LNCaP clone FGC (cell line): Measurements from ENCODE around the gene IGDCC3.

Source experiments
- DNase-seq: peaks from one replicate; pipeline ENCODE4 v3.0.0-alpha.2; 2011; ENCODE audit warnings: low read depth
- H3K4me3 ChIP-seq: 2 replicates; pipeline ENCODE4 v1.5.1; 2011; ENCODE audit warnings: mild to moderate bottlenecking, low read depth, low read length, control low read depth
- CTCF ChIP-seq: IDR thresholded peaks from 2 replicates; pipeline ENCODE4 v1.5.1; 2012; ENCODE audit warnings: mild to moderate bottlenecking; ENCODE audit not compliant: control insufficient read depth, insufficient read depth; ENCODE audit errors: extremely low read depth

The IGDCC3 gene

GRCh38 chr15:65303687-65304380 lies 74.0 kb downstream of the IGDCC3 start:
- no peak for DNase-seq

GRCh38 chr15:65302061-65302460 lies 75.7 kb downstream of the IGDCC3 start:
- DNase-seq = no peak
- TF ChIP-seq CTCF = no peak
- H3K4me3 ChIP-seq = no peak overlapping the region

More at GRCh38 chr15:65303687-65304380, 74.0 kb downstream of the IGDCC3 start:
- H3K4me3 ChIP-seq = peak overlapping the region; percentile 54
- no peak for TF ChIP-seq CTCF

GRCh38 chr15:65300924-65301441 lies 76.8 kb downstream of the IGDCC3 start:
- no peak overlapping the region for H3K4me3 ChIP-seq
- DNase-seq = no peak
- TF ChIP-seq CTCF = no peak

GRCh38 chr15:65298731-65299130 lies 79.1 kb downstream of the IGDCC3 start:
- DNase-seq = no peak
- no peak for TF ChIP-seq CTCF
- no peak overlapping the region for H3K4me3 ChIP-seq

GRCh38 chr15:65292938-65293518 lies 84.8 kb downstream of the IGDCC3 start:
- no peak for DNase-seq

GRCh38 chr15:65290228-65290627 lies 87.6 kb downstream of the IGDCC3 start:
- TF ChIP-seq CTCF = no peak
- no peak overlapping the region for H3K4me3 ChIP-seq
- no peak for DNase-seq

More at GRCh38 chr15:65292938-65293518, 84.8 kb downstream of the IGDCC3 start:
- H3K4me3 ChIP-seq = no peak overlapping the region
- TF ChIP-seq CTCF = no peak
